ENCODE data around the gene PCDHB13.
"Not testable (repeated sequence)": the region's sequence is repeated elsewhere in the genome, so short reads cannot be mapped to it uniquely, and the experiment has no call there.

Gene PCDHB13

GRCh38 chr5:141213656-141214339, at the start of gene PCDHB13:
Gene PCDHB13 (plus strand): TSS chr5:141213919. CDS start chr5:141214124, 205 bp downstream.
- not testable (repeated sequence) for DNase-seq (ENCODE audit: low read depth)

- DNase-seq (ENCODE audit: low read depth), result no peak
Observed at GRCh38 chr5:141172381-141173204, 41.1 kb upstream of the PCDHB13 start, which contains the start of gene PCDHB7. Gene PCDHB7 (plus strand): TSS chr5:141172644. CDS start chr5:141172836, 192 bp downstream.

- DNase-seq (ENCODE audit: low read depth), result not testable (repeated sequence)
Observed at GRCh38 chr5:141174291-141175104, 39.2 kb upstream of the PCDHB13 start.

- DNase-seq (ENCODE audit: low read depth), result no peak
Observed at GRCh38 chr5:141175933-141176332, 37.8 kb upstream of the PCDHB13 start.

GRCh38 chr5:141177577-141178191, 36.0 kb upstream of the PCDHB13 start, which contains the start of gene PCDHB8:
Gene PCDHB8 (plus strand): TSS chr5:141177790. CDS start chr5:141178035, 245 bp downstream.
- DNase-seq (ENCODE audit: low read depth), result not testable (repeated sequence)

GRCh38 chr5:141179371-141179770, 34.3 kb upstream of the PCDHB13 start:
- not testable (repeated sequence) for DNase-seq (ENCODE audit: low read depth)

- DNase-seq (ENCODE audit: low read depth), result not testable (repeated sequence)
Observed at GRCh38 chr5:141179876-141180275, 33.8 kb upstream of the PCDHB13 start.

GRCh38 chr5:141180313-141180712, 33.4 kb upstream of the PCDHB13 start:
- DNase-seq (ENCODE audit: low read depth), result no peak

- no peak for DNase-seq (ENCODE audit: low read depth)
Observed at GRCh38 chr5:141182248-141182647, 31.5 kb upstream of the PCDHB13 start, which contains the start of gene PCDHB16. Gene PCDHB16 (plus strand): TSS chr5:141182387. CDS start chr5:141182560, 173 bp downstream.

- DNase-seq (ENCODE audit: low read depth), result not testable (repeated sequence)
Observed at GRCh38 chr5:141184117-141184855, 29.4 kb upstream of the PCDHB13 start.

- no peak for DNase-seq (ENCODE audit: low read depth)
Observed at GRCh38 chr5:141186897-141187512, 26.7 kb upstream of the PCDHB13 start, which contains the start of gene PCDHB9. Gene PCDHB9 (plus strand): TSS chr5:141187161. CDS start chr5:141187319, 158 bp downstream.

- DNase-seq (ENCODE audit: low read depth), result not testable (repeated sequence)
Observed at GRCh38 chr5:141188682-141189081, 25.0 kb upstream of the PCDHB13 start.

- not testable (repeated sequence) for DNase-seq (ENCODE audit: low read depth)
Observed at GRCh38 chr5:141189131-141189530, 24.6 kb upstream of the PCDHB13 start.

GRCh38 chr5:141192110-141192725, 21.5 kb upstream of the PCDHB13 start, which contains the start of gene PCDHB10:
Gene PCDHB10 (plus strand): TSS chr5:141192353. CDS start chr5:141192553, 200 bp downstream.
- DNase-seq (ENCODE audit: low read depth), result no peak

- not testable (repeated sequence) for DNase-seq (ENCODE audit: low read depth)
Observed at GRCh38 chr5:141194332-141194731, 19.4 kb upstream of the PCDHB13 start.

- no peak for DNase-seq (ENCODE audit: low read depth)
Observed at GRCh38 chr5:141196363-141196762, 17.4 kb upstream of the PCDHB13 start.

- no peak for DNase-seq (ENCODE audit: low read depth)
Observed at GRCh38 chr5:141199359-141200235, 14.1 kb upstream of the PCDHB13 start, which contains the start of gene PCDHB11. Gene PCDHB11 (plus strand): TSS chr5:141199627. CDS start chr5:141199775, 148 bp downstream.

- not testable (repeated sequence) for DNase-seq (ENCODE audit: low read depth)
Observed at GRCh38 chr5:141201126-141201525, 12.6 kb upstream of the PCDHB13 start.
